D721Med (cell line): ENCODE data around the gene UBXN4.
"Not testable (repeated sequence)": the region's sequence is repeated elsewhere in the genome, so short reads cannot be mapped to it uniquely, and the experiment has no call there.

ENCODE experiments used
- DNase-seq: peaks from one replicate; pipeline ENCODE4 v3.0.0; 2011; ENCODE audit warnings: low spot score; ENCODE audit not compliant: insufficient read length
- FAIRE-seq: peaks from 2 replicates; lab custom pipeline; 2011; peaks lifted over from hg19 to GRCh38; lab: Jason Lieb, UNC
- TF ChIP-seq, protein P1 (sequence below): IDR thresholded peaks from 2 replicates; pipeline ENCODE4 v1.5.1; 2012; ENCODE audit warnings: mild to moderate bottlenecking, control low read depth; ENCODE audit not compliant: insufficient read depth; ENCODE audit errors: missing control alignments

UBXN4 gene

GRCh38 chr2:135800513-135801460 lies 59.1 kb downstream of the UBXN4 start:
- DNase-seq = no peak
- TF ChIP-seq, protein P1, sequence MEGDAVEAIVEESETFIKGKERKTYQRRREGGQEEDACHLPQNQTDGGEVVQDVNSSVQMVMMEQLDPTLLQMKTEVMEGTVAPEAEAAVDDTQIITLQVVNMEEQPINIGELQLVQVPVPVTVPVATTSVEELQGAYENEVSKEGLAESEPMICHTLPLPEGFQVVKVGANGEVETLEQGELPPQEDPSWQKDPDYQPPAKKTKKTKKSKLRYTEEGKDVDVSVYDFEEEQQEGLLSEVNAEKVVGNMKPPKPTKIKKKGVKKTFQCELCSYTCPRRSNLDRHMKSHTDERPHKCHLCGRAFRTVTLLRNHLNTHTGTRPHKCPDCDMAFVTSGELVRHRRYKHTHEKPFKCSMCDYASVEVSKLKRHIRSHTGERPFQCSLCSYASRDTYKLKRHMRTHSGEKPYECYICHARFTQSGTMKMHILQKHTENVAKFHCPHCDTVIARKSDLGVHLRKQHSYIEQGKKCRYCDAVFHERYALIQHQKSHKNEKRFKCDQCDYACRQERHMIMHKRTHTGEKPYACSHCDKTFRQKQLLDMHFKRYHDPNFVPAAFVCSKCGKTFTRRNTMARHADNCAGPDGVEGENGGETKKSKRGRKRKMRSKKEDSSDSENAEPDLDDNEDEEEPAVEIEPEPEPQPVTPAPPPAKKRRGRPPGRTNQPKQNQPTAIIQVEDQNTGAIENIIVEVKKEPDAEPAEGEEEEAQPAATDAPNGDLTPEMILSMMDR = no peak
- no peak for FAIRE-seq

- FAIRE-seq = no peak
These were observed 60.7 kb downstream of the UBXN4 start for GRCh38 chr2:135802350-135802749.

DNA sequence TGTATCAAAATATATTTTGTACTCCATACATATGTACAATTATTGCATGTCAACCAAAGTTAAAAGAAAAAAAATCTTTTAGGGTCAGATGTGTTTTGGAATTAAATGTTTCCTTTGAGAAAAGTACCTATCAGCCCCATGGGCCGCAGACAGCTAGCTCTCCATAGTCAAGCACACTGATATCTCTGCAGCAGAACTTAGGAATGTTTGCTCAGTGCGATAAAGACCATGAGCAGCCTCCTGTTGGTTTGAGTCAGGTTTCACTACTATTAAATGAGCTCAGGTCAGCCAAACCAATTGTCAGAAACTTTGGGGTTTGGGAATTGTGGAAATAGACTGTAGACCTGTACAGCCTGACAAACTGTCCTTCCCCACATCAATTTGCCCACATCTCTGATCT lies 61.6 kb downstream of the UBXN4 start:
- DNase-seq = no peak
- FAIRE-seq = no peak
- TF ChIP-seq, protein P1 = no peak

More at GRCh38 chr2:135802350-135802749, 60.7 kb downstream of the UBXN4 start:
- TF ChIP-seq, protein P1 = no peak
- DNase-seq = no peak

- DNase-seq, FAIRE-seq: not testable (repeated sequence)
These were observed 66.2 kb downstream of the UBXN4 start for GRCh38 chr2:135807874-135808273.

DNA sequence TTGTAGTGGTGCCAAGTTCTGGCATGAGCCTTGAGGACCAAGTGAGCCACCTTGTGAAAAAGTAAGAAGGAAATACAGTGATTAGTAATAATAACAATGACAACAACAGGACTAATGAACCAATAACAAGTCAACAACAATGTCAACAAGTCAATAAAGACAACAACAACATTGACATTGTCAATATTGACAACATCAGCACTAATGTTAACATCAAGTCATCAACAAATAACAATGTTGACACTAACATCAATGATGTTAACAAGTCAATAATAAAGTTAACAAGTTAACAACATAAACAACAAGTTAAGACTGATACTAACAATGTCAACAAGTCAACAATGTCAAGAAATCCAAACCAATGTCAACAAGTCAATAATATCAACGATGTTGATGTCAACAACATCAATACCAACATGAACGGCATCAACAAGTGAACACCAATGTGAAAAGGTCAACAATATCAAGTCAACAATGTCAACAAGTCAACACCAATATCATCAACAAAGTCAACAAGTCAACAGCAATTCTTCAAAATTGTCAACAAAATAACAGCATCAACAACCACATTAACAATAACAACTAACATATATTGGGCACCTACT lies 71.4 kb downstream of the UBXN4 start:
- DNase-seq (no peak), FAIRE-seq (no peak)
- TF ChIP-seq, protein P1 = no peak

- TF ChIP-seq, protein P1 = no peak
- no peak for FAIRE-seq
- DNase-seq = no peak
These were observed 73.6 kb downstream of the UBXN4 start for GRCh38 chr2:135815269-135815668.

GRCh38 chr2:135817466-135817865 lies 75.8 kb downstream of the UBXN4 start:
- TF ChIP-seq, protein P1 = no peak
- no peak for FAIRE-seq
- DNase-seq = no peak
